ENCODE data around the gene TPBG. TPM values are rescaled to one million over a fixed set of nuclear protein-coding genes. Genes with fewer than 3 reads are reported as not detected.

The TPBG gene
- total and polyA plus RNA-seq, 2 experiments from 2014 or later: 30.3 to 32.0 TPM

- Histone ChIP-seq H3K4me3 (no peak overlapping the region), H3K27ac (no peak overlapping the region), H3K9me3 (ENCODE audit: low read depth) (no peaks in the 10 kb centered on the region), H3K36me3 (replicated peaks; ENCODE audit: insufficient read depth, low read depth) (no peaks in the 10 kb centered on the region), H3K79me2 (peaks cover 20% of the 10 kb centered on the region), H3K27me3 (no peaks in the 10 kb centered on the region), H3K4me1 (ENCODE audit: insufficient read depth) (no peaks in the 10 kb centered on the region), H4K20me1 (ENCODE audit: insufficient read depth, poor library complexity, severe bottlenecking) (peaks cover 9% of the 10 kb centered on the region), H2AFZ (no peak overlapping the region), H3K4me2 (no peak overlapping the region), H3K9me2 (replicated peaks; ENCODE audit: insufficient read depth) (no peaks in the 10 kb centered on the region)
- WGBS (ENCODE audit: low lambda C conversion rate, missing lambda C conversion rate): 71% methylated on average over 3 of the region's 3 CpGs
- no peak for DNase-seq (ENCODE audit: low spot score)
- TF ChIP-seq EZH2 (IDR thresholded peaks at IDR 0.05; ENCODE audit: borderline replicate concordance) (no peak), EZH2phosphoT487 (IDR thresholded peaks at IDR 0.05; ENCODE audit: low read depth, severe bottlenecking, unreplicated experiment) (no peak), CTCF (IDR thresholded peaks at IDR 0.05; ENCODE audit: poor library complexity) (no peak)
These were observed 7.2 kb downstream of the TPBG start for GRCh38 chr6:82370788-82371187.

GRCh38 chr6:82371799-82372546 is 8.4 kb downstream of the TPBG start:
- no peak overlapping the region for H3K4me3 ChIP-seq
- no peaks in the 10 kb centered on the region for H3K4me1 ChIP-seq (ENCODE audit: insufficient read depth)
- TF ChIP-seq EZH2phosphoT487 (IDR thresholded peaks at IDR 0.05; ENCODE audit: low read depth, severe bottlenecking, unreplicated experiment) (no peak), CTCF (IDR thresholded peaks at IDR 0.05; ENCODE audit: poor library complexity) (no peak), EZH2 (IDR thresholded peaks at IDR 0.05; ENCODE audit: borderline replicate concordance) (no peak)
- H3K9me2 ChIP-seq (replicated peaks; ENCODE audit: insufficient read depth): no peaks in the 10 kb centered on the region
- H2AFZ ChIP-seq: no peak overlapping the region
- no peaks in the 10 kb centered on the region for H3K36me3 ChIP-seq (replicated peaks; ENCODE audit: insufficient read depth, low read depth)
- peaks cover 4% of the 10 kb centered on the region for H4K20me1 ChIP-seq (ENCODE audit: insufficient read depth, poor library complexity, severe bottlenecking)
- WGBS (ENCODE audit: low lambda C conversion rate, missing lambda C conversion rate): 94% methylated on average over 2 of the region's 2 CpGs
- H3K27me3 ChIP-seq: no peaks in the 10 kb centered on the region
- H3K9me3 ChIP-seq (ENCODE audit: low read depth): no peaks in the 10 kb centered on the region
- H3K4me2 ChIP-seq: no peak overlapping the region
- no peak for DNase-seq (ENCODE audit: low spot score)
- H3K27ac ChIP-seq: no peak overlapping the region
- peaks cover 9% of the 10 kb centered on the region for H3K79me2 ChIP-seq

- TF ChIP-seq EZH2 (IDR thresholded peaks at IDR 0.05; ENCODE audit: borderline replicate concordance): no peak
- Histone ChIP-seq H3K4me1 (ENCODE audit: insufficient read depth) (no peaks in the 10 kb centered on the region), H3K9me3 (ENCODE audit: low read depth) (no peaks in the 10 kb centered on the region), H3K4me3 (no peak overlapping the region), H3K27ac (no peak overlapping the region), H2AFZ (no peak overlapping the region), H4K20me1 (ENCODE audit: insufficient read depth, poor library complexity, severe bottlenecking) (no peaks in the 10 kb centered on the region), H3K79me2 (peaks cover 7% of the 10 kb centered on the region), H3K4me2 (no peak overlapping the region), H3K9me2 (replicated peaks; ENCODE audit: insufficient read depth) (no peaks in the 10 kb centered on the region), H3K27me3 (no peaks in the 10 kb centered on the region), H3K36me3 (replicated peaks; ENCODE audit: insufficient read depth, low read depth) (no peaks in the 10 kb centered on the region)
- WGBS (ENCODE audit: low lambda C conversion rate, missing lambda C conversion rate): 94% methylated on average over 3 of the region's 3 CpGs
- DNase-seq (ENCODE audit: low spot score): no peak
These were observed 9.0 kb downstream of the TPBG start for GRCh38 chr6:82372656-82373055.

- H3K36me3 ChIP-seq (replicated peaks; ENCODE audit: insufficient read depth, low read depth): no peaks in the 10 kb centered on the region
- no peaks in the 10 kb centered on the region for H3K4me1 ChIP-seq (ENCODE audit: insufficient read depth)
- no peaks in the 10 kb centered on the region for H4K20me1 ChIP-seq (ENCODE audit: insufficient read depth, poor library complexity, severe bottlenecking)
- H3K9me2 ChIP-seq (replicated peaks; ENCODE audit: insufficient read depth): no peaks in the 10 kb centered on the region
- DNase-seq (ENCODE audit: low spot score): no peak
- no peak for TF ChIP-seq CTCF (IDR thresholded peaks at IDR 0.05; ENCODE audit: poor library complexity)
- no peak for TF ChIP-seq EZH2 (IDR thresholded peaks at IDR 0.05; ENCODE audit: borderline replicate concordance)
- no peak for TF ChIP-seq EZH2phosphoT487 (IDR thresholded peaks at IDR 0.05; ENCODE audit: low read depth, severe bottlenecking, unreplicated experiment)
- no peaks in the 10 kb centered on the region for H3K27me3 ChIP-seq
- no peak overlapping the region for H2AFZ ChIP-seq
- H3K4me2 ChIP-seq: no peak overlapping the region
- no peak overlapping the region for H3K4me3 ChIP-seq
- no peak overlapping the region for H3K27ac ChIP-seq
- no peaks in the 10 kb centered on the region for H3K79me2 ChIP-seq
- no peaks in the 10 kb centered on the region for H3K9me3 ChIP-seq (ENCODE audit: low read depth)
These were observed 10.9 kb downstream of the TPBG start for GRCh38 chr6:82374516-82374915.
